Measurements from ENCODE around the gene HRH4.

Gene HRH4

GRCh38 chr18:24500766-24501165 lies 40.3 kb downstream of the HRH4 start:
- ATAC-seq: no peak
- TF ChIP-seq ZNF8 (CRISPR knock-in tag; IDR thresholded peaks at IDR 0.05) (no peak), ZFP30 (CRISPR knock-in tag; IDR thresholded peaks at IDR 0.05) (no peak), BACH2 (CRISPR knock-in tag; IDR thresholded peaks at IDR 0.05; ENCODE audit: borderline replicate concordance) (no peak), OSR1 (CRISPR knock-in tag; IDR thresholded peaks at IDR 0.05) (no peak), ZNF565 (CRISPR knock-in tag; conservative IDR thresholded peaks at IDR 0.05; ENCODE audit: low read depth) (no peak), ZFP3 (CRISPR knock-in tag; IDR thresholded peaks at IDR 0.05) (no peak), ZC3H10 (CRISPR knock-in tag; IDR thresholded peaks at IDR 0.05) (no peak), POU6F1 (CRISPR knock-in tag; IDR thresholded peaks at IDR 0.05; ENCODE audit: borderline replicate concordance, low read depth) (no peak), ARNTL (CRISPR knock-in tag; IDR thresholded peaks at IDR 0.05; ENCODE audit: borderline replicate concordance, low read depth) (no peak), TCF4 (CRISPR knock-in tag; IDR thresholded peaks at IDR 0.05; ENCODE audit: borderline replicate concordance) (no peak), ZNF70 (CRISPR knock-in tag; IDR thresholded peaks at IDR 0.05) (no peak), TOX (CRISPR knock-in tag; IDR thresholded peaks at IDR 0.05; ENCODE audit: borderline replicate concordance) (no peak)
- TF ChIP-seq, protein P1, sequence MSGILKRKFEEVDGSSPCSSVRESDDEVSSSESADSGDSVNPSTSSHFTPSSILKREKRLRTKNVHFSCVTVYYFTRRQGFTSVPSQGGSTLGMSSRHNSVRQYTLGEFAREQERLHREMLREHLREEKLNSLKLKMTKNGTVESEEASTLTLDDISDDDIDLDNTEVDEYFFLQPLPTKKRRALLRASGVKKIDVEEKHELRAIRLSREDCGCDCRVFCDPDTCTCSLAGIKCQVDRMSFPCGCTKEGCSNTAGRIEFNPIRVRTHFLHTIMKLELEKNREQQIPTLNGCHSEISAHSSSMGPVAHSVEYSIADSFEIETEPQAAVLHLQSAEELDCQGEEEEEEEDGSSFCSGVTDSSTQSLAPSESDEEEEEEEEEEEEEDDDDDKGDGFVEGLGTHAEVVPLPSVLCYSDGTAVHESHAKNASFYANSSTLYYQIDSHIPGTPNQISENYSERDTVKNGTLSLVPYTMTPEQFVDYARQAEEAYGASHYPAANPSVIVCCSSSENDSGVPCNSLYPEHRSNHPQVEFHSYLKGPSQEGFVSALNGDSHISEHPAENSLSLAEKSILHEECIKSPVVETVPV (CRISPR knock-in tag; IDR thresholded peaks at IDR 0.05): no peak

- TF ChIP-seq ZNF565 (CRISPR knock-in tag; conservative IDR thresholded peaks at IDR 0.05; ENCODE audit: low read depth) (no peak), SNAI2 (CRISPR knock-in tag; IDR thresholded peaks at IDR 0.05) (no peak), ZNF8 (CRISPR knock-in tag; IDR thresholded peaks at IDR 0.05) (no peak), GLIS3 (CRISPR knock-in tag; IDR thresholded peaks at IDR 0.05) (no peak), ZFP30 (CRISPR knock-in tag; IDR thresholded peaks at IDR 0.05) (no peak), BACH2 (CRISPR knock-in tag; IDR thresholded peaks at IDR 0.05; ENCODE audit: borderline replicate concordance) (no peak), ZNF70 (CRISPR knock-in tag; IDR thresholded peaks at IDR 0.05) (no peak), CSDC2 (CRISPR knock-in tag; IDR thresholded peaks at IDR 0.05) (no peak), TCF4 (CRISPR knock-in tag; IDR thresholded peaks at IDR 0.05; ENCODE audit: borderline replicate concordance) (no peak), ESRRG (CRISPR knock-in tag; IDR thresholded peaks at IDR 0.05) (no peak), ZFP3 (CRISPR knock-in tag; IDR thresholded peaks at IDR 0.05) (no peak), RARB (CRISPR knock-in tag; IDR thresholded peaks at IDR 0.05) (no peak), POU6F1 (CRISPR knock-in tag; IDR thresholded peaks at IDR 0.05; ENCODE audit: borderline replicate concordance, low read depth) (no peak), TOX (CRISPR knock-in tag; IDR thresholded peaks at IDR 0.05; ENCODE audit: borderline replicate concordance) (no peak), OSR1 (CRISPR knock-in tag; IDR thresholded peaks at IDR 0.05) (no peak), TSHZ2 (CRISPR knock-in tag; IDR thresholded peaks at IDR 0.05) (no peak)
- TF ChIP-seq, protein P2, sequence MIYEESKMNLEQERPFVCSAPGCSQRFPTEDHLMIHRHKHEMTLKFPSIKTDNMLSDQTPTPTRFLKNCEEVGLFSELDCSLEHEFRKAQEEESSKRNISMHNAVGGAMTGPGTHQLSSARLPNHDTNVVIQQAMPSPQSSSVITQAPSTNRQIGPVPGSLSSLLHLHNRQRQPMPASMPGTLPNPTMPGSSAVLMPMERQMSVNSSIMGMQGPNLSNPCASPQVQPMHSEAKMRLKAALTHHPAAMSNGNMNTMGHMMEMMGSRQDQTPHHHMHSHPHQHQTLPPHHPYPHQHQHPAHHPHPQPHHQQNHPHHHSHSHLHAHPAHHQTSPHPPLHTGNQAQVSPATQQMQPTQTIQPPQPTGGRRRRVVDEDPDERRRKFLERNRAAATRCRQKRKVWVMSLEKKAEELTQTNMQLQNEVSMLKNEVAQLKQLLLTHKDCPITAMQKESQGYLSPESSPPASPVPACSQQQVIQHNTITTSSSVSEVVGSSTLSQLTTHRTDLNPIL (CRISPR knock-in tag; IDR thresholded peaks at IDR 0.05; ENCODE audit: low read depth): no peak
- TF ChIP-seq, protein P3, sequence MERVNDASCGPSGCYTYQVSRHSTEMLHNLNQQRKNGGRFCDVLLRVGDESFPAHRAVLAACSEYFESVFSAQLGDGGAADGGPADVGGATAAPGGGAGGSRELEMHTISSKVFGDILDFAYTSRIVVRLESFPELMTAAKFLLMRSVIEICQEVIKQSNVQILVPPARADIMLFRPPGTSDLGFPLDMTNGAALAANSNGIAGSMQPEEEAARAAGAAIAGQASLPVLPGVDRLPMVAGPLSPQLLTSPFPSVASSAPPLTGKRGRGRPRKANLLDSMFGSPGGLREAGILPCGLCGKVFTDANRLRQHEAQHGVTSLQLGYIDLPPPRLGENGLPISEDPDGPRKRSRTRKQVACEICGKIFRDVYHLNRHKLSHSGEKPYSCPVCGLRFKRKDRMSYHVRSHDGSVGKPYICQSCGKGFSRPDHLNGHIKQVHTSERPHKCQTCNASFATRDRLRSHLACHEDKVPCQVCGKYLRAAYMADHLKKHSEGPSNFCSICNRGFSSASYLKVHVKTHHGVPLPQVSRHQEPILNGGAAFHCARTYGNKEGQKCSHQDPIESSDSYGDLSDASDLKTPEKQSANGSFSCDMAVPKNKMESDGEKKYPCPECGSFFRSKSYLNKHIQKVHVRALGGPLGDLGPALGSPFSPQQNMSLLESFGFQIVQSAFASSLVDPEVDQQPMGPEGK (CRISPR knock-in tag; IDR thresholded peaks at IDR 0.05; ENCODE audit: borderline replicate concordance): no peak
- TF ChIP-seq, protein P1 (CRISPR knock-in tag; IDR thresholded peaks at IDR 0.05): no peak
- ATAC-seq: no peak
These were observed 42.5 kb downstream of the HRH4 start for GRCh38 chr18:24502667-24503523.

All from SK-N-SH treated with all-trans-retinoic acid at 6 μM for 48 hours (cell line).